Right lobe of liver (tissue), 6 donors: ENCODE data around the gene SPIB. TPM values are rescaled to one million over a fixed set of nuclear protein-coding genes. Genes with fewer than 3 reads are reported as not detected.
A peak's percentile ranks its signal among the peaks of the same experiment; 100 is the strongest.
"Not testable (repeated sequence)": the region's sequence is repeated elsewhere in the genome, so short reads cannot be mapped to it uniquely, and the experiment has no call there.

Experiments used
- ATAC-seq, 4 donors: fragments of 200-7000 bp; cut with Tn5 transposase; one replicate each; pipeline ENCODE4 v1.9.1; 2020; ENCODE audit warnings: mild to moderate bottlenecking in 4 of 4, moderate library complexity in 4 of 4
- DNase-seq, 3 donors: peaks; one replicate each; pipeline ENCODE4 v3.0.0-alpha.2; 2020
- H3K27ac ChIP-seq, 3 donors: fragments of 200-600 bp; one replicate each; pipeline ENCODE4 v1.8.0; 2022
- H3K27me3 ChIP-seq, 2 donors: fragments of 200-600 bp; one replicate each; pipeline ENCODE4 v1.8.0; 2022
- H3K36me3 ChIP-seq, 4 donors: fragments of 200-600 bp; sonication (generic) in 1 of 4; one replicate each; pipeline versions ENCODE4 v1.5.1 to v1.8.0; 2017 to 2022; ENCODE audit warnings: control low read depth in 1 of 4
- H3K4me1 ChIP-seq, 4 donors: fragments of 200-600 bp; sonication (generic) in 1 of 4; one replicate each; pipeline versions ENCODE4 v1.5.1 to v1.8.0; 2017 to 2022; ENCODE audit warnings: control low read depth in 1 of 4
- H3K4me3 ChIP-seq, 3 donors: fragments of 200-600 bp; one replicate each; pipeline ENCODE4 v1.8.0; 2022
- H3K9me3 ChIP-seq, 4 donors: fragments of 200-600 bp; sonication (generic) in 1 of 4; one replicate each; pipeline versions ENCODE4 v1.5.1 to v1.8.0; 2017 to 2022; ENCODE audit warnings: control low read depth in 1 of 4
- POLR2A ChIP-seq: fragments of 450-650 bp; IDR thresholded peaks from one replicate; pipeline ENCODE4 v1.6.1; 2017; ENCODE audit warnings: antibody characterized with exemption, mild to moderate bottlenecking
- WGBS: methylation state at CpG from one replicate; pipeline ENCODE4 v1.1.6; 2018; ENCODE audit warnings: low coverage, low lambda C conversion rate; ENCODE audit not compliant: insufficient coverage; ENCODE audit errors: missing lambda C conversion rate; 5-methylcytosine and 5-hydroxymethylcytosine counted together
- intact Hi-C, 2 donors: fragments of 100-400 bp; cut with DNase I; formaldehyde crosslinking; loops; one replicate each; pipeline versions ENCODE4 v1.11.2 to v1.14.1; 2022
- total RNA-seq, 6 experiments: library from RNA; depleted of rRNA in 2 of 6; stranded (reverse); fragments of >200 nt in 2 of 6; fragmentation: NEBNext Ultra II Directional in 3 of 6; extraction: Animal tissue kit (Norgen Biotek cat#: 25700) in 3 of 6; gene quantifications; one replicate each; pipeline versions ENCODE4 v1.1.0 to v1.2.4, GENCODE V29; 2016 to 2023
- TF ChIP-seq, protein P1 (sequence below), 4 donors: fragments of 200-600 bp in 3 of 4; fragments of 450-650 bp in 1 of 4; IDR thresholded peaks; one replicate each; pipeline versions ENCODE4 v1.5.1 to v1.8.0; 2016 to 2022; ENCODE audit warnings: antibody characterized with exemption in 4 of 4, mild to moderate bottlenecking in 2 of 4
- donor health status: DM: no; HTN: yes; CAD: no.
- donor health status: DM: no; HTN: no; CAD: no.
- donor health status: DM: no; HTN: no; CAD: no.
- donor health status: DM: no; HTN: yes; CAD: no.
- donor health status: DM: no; HTN: yes; CAD: no.

The SPIB gene
- total RNA-seq, 6 experiments from 2014 or later: 0.51 TPM; not detected in 5

DNA sequence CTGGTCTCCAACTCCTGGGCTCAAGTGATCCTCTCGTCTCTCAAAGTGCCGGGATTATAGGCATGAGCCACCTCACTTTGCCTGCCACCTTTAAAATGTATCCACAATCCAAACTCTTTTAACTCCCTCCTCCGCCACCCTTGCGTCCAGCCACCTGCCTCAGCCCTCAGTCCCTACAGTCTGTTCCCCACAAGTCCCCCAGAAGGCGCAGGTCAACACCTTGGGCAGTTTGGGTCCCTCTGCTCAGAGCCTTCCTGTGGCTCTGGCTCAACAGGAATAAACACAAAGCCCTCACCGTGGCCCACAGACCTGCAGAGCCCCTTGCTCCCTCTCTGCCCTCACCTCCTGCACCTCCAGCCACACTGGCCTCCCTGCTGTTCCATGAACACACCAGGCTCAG, 50.1 kb downstream of the SPIB start:
- 87% methylated on average over 3 of the region's 6 CpGs for WGBS
- H3K36me3 ChIP-seq: no peaks in the 10 kb centered on the region
- ATAC-seq: no peak
- no peaks in the 10 kb centered on the region for H3K9me3 ChIP-seq
- intact Hi-C loops: no loop called here
- peaks cover 0 to 7% (median 0%) of the 10 kb centered on the region in 4 donors for H3K4me1 ChIP-seq
- TF ChIP-seq, protein P1, sequence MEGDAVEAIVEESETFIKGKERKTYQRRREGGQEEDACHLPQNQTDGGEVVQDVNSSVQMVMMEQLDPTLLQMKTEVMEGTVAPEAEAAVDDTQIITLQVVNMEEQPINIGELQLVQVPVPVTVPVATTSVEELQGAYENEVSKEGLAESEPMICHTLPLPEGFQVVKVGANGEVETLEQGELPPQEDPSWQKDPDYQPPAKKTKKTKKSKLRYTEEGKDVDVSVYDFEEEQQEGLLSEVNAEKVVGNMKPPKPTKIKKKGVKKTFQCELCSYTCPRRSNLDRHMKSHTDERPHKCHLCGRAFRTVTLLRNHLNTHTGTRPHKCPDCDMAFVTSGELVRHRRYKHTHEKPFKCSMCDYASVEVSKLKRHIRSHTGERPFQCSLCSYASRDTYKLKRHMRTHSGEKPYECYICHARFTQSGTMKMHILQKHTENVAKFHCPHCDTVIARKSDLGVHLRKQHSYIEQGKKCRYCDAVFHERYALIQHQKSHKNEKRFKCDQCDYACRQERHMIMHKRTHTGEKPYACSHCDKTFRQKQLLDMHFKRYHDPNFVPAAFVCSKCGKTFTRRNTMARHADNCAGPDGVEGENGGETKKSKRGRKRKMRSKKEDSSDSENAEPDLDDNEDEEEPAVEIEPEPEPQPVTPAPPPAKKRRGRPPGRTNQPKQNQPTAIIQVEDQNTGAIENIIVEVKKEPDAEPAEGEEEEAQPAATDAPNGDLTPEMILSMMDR (IDR thresholded peaks at IDR 0.05): no peak
- no peak for TF ChIP-seq POLR2A
- no peak for DNase-seq
- H3K27ac ChIP-seq: no peak overlapping the region
- no peak overlapping the region for H3K4me3 ChIP-seq
- no peaks in the 10 kb centered on the region for H3K27me3 ChIP-seq

- ATAC-seq, H3K36me3 ChIP-seq, H3K4me1 ChIP-seq, H3K27ac ChIP-seq, H3K4me3 ChIP-seq, H3K9me3 ChIP-seq, intact Hi-C loops, H3K27me3 ChIP-seq: not testable (repeated sequence)
- peak in 1 of 3 donors; percentile 6 for DNase-seq
- WGBS: 65% methylated on average over 3 of the region's 3 CpGs
Observed at GRCh38 chr19:50473336-50473735, 54.6 kb downstream of the SPIB start.

DNA sequence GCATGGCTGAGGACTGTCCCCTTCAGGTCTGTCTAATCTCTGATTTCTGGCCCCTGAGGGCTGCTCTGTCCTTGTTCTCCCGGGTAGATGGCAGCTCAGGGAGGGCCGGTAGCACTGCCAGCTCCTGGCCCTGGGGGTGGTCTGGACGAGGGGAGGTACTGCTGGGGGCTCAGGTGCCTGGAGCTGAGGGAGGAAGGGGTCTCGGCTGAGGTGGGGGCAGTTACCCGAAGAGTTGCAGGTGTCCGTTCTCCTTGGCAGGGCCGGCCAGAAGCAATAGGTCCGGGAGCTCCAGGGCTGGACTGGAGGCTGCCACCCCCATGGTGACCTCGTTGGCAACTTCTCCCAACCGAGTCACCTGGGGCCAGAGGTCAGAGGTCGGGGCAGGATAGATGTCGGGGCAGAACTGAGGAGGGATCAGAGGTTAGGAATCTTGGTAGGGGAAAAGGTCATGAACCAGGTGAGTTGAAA, 56.4 kb downstream of the SPIB start:
- TF ChIP-seq, protein P1 (IDR thresholded peaks at IDR 0.05): no peak
- TF ChIP-seq POLR2A: no peak
- ATAC-seq: peak in 2 of 4 donors; percentile 8 to 34
- Histone ChIP-seq H3K27me3 (no peaks in the 10 kb centered on the region), H3K4me3 (no peak overlapping the region), H3K36me3 (peaks cover 0 to 13% (median 4%) of the 10 kb centered on the region in 4 donors), H3K27ac (no peak overlapping the region), H3K9me3 (no peaks in the 10 kb centered on the region), H3K4me1 (peaks cover 0 to 6% (median 2%) of the 10 kb centered on the region in 4 donors)
- intact Hi-C loops: no loop called here
- WGBS: 36% methylated on average over 5 of the region's 12 CpGs
- peak in 2 of 3 donors; percentile 64 to 66 for DNase-seq

- TF ChIP-seq POLR2A: no peak
- TF ChIP-seq, protein P1 (IDR thresholded peaks at IDR 0.05): no peak
- intact Hi-C loops: no loop called here
- Histone ChIP-seq H3K4me1 (peaks cover 0 to 6% (median 2%) of the 10 kb centered on the region in 4 donors), H3K36me3 (peaks cover 3 to 19% (median 6%) of the 10 kb centered on the region in 4 donors), H3K4me3 (peak overlapping the region; percentile 79 to 99 (median 91)), H3K27ac (no peak overlapping the region), H3K9me3 (no peaks in the 10 kb centered on the region), H3K27me3 (no peaks in the 10 kb centered on the region)
- DNase-seq (no peak), ATAC-seq (no peak)
- 69% methylated on average over 3 of the region's 29 CpGs for WGBS
Observed at GRCh38 chr19:50475736-50476223, 57.0 kb downstream of the SPIB start.

GRCh38 chr19:50476224-50476906, 57.6 kb downstream of the SPIB start, which contains the start of the genes EMC10 and GARIN5A:
Gene EMC10, plus strand, starts transcription at chr19:50476507. Its CDS starts 38 bp downstream, at chr19:50476545.
Gene GARIN5A, minus strand, starts transcription at chr19:50476848. Its CDS starts 460 bp downstream, at chr19:50476388.
- 5% methylated on average over 11 of the region's 58 CpGs for WGBS
- H3K4me1 ChIP-seq: peaks cover 0 to 6% (median 2%) of the 10 kb centered on the region in 4 donors
- intact Hi-C loops: no loop called here

More at GRCh38 chr19:50476224-50476906, 57.6 kb downstream of the SPIB start, which contains the start of the genes EMC10 and GARIN5A:
- Histone ChIP-seq H3K9me3 (no peaks in the 10 kb centered on the region), H3K27me3 (no peaks in the 10 kb centered on the region), H3K36me3 (peaks cover 3 to 22% (median 7%) of the 10 kb centered on the region in 4 donors), H3K4me3 (peak within 1 kb of the TSS; percentile 79 to 99 (median 91)), H3K27ac (peak within 1 kb of the TSS in 2 of 3 donors; percentile 37 to 56)
- DNase-seq (peak; percentile 89 to 92 (median 90)), ATAC-seq (peak; percentile 87 to 94 (median 94))
- peak; percentile 61 for TF ChIP-seq POLR2A
- TF ChIP-seq, protein P1 (IDR thresholded peaks at IDR 0.05): no peak
